ENCODE results near the gene AXDND1.

AXDND1 gene

DNA sequence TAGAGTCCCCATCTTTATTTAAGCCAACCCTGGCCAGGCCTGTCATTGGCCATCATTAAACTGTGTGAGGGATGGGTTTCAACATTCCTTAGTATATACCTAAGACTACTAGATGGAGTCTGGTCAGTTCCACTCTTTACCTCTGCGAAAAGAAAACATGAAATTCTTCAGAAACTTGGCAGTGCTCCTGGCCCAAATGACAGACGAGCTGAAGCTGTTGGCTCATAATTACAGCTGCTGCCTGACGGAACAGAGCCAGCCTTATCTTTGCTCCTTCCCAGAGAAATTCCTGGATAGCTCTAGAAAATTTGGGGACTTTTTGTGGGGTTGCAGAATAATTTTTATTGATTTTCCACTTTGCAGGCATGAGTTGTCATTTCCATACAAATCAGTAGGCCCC, 179.6 kb downstream of the AXDND1 start:
- TF ChIP-seq, protein P1, sequence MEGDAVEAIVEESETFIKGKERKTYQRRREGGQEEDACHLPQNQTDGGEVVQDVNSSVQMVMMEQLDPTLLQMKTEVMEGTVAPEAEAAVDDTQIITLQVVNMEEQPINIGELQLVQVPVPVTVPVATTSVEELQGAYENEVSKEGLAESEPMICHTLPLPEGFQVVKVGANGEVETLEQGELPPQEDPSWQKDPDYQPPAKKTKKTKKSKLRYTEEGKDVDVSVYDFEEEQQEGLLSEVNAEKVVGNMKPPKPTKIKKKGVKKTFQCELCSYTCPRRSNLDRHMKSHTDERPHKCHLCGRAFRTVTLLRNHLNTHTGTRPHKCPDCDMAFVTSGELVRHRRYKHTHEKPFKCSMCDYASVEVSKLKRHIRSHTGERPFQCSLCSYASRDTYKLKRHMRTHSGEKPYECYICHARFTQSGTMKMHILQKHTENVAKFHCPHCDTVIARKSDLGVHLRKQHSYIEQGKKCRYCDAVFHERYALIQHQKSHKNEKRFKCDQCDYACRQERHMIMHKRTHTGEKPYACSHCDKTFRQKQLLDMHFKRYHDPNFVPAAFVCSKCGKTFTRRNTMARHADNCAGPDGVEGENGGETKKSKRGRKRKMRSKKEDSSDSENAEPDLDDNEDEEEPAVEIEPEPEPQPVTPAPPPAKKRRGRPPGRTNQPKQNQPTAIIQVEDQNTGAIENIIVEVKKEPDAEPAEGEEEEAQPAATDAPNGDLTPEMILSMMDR (IDR thresholded peaks at IDR 0.05), result no peak
- Histone ChIP-seq H3K27me3 (no peaks in the 10 kb centered on the region), H3K4me1 (no peaks in the 10 kb centered on the region), H3K4me3 (no peak overlapping the region), H3K36me3 (no peaks in the 10 kb centered on the region), H3K27ac (no peak overlapping the region), H3K9me3 (peaks cover 0 to 3% (median 0%) of the 10 kb centered on the region in 3 donors)
- intact Hi-C loops (cut with DNase I; ENCODE audit: low total_unique reads), result no loop called here
- no peak for DNase-seq

DNA sequence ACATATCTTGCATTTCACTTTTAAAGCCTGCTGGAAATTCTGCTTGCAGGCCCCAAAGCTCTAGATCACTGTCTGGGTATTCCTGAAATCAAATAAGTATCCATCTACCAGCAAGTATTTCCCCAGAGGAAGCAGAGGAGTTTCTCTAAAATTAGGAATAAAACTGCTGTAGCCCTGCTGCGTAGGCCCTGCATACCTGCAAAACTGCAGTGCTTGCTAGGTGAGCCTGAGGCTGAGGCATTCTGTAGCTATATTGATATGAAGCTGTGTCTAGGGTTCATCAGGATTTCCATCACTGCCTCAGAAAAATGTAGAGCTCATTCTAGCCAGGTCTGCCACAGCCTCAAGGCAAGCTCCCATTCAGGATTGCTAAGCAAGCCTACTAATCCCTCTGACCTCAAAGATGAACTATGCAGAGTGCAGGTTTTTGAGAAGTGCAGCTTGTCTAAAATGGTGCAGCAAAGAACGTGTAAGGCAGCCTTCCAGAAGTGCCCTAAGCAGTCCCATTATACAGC, 181.3 kb downstream of the AXDND1 start:
- TF ChIP-seq, protein P1 (IDR thresholded peaks at IDR 0.05), result no peak
- intact Hi-C loops (cut with DNase I; ENCODE audit: low total_unique reads), result no loop called here
- no peaks in the 10 kb centered on the region for H3K36me3 ChIP-seq
- DNase-seq, result no peak
- no peaks in the 10 kb centered on the region for H3K9me3 ChIP-seq
- H3K27ac ChIP-seq, result no peak overlapping the region
- no peaks in the 10 kb centered on the region for H3K27me3 ChIP-seq
- H3K4me1 ChIP-seq, result no peaks in the 10 kb centered on the region
- no peak overlapping the region for H3K4me3 ChIP-seq

GRCh38 chr1:179548666-179549367, 183.0 kb downstream of the AXDND1 start:
- DNase-seq, result no peak
- Histone ChIP-seq H3K27ac (no peak overlapping the region), H3K9me3 (no peaks in the 10 kb centered on the region), H3K4me3 (no peak overlapping the region), H3K36me3 (no peaks in the 10 kb centered on the region), H3K27me3 (no peaks in the 10 kb centered on the region), H3K4me1 (no peaks in the 10 kb centered on the region)
- TF ChIP-seq, protein P1 (IDR thresholded peaks at IDR 0.05), result no peak
- intact Hi-C loops (cut with DNase I; ENCODE audit: low total_unique reads), result no loop called here

GRCh38 chr1:179549368-179549700, 183.6 kb downstream of the AXDND1 start:
- intact Hi-C loops (cut with DNase I; ENCODE audit: low total_unique reads), result no loop called here

DNA sequence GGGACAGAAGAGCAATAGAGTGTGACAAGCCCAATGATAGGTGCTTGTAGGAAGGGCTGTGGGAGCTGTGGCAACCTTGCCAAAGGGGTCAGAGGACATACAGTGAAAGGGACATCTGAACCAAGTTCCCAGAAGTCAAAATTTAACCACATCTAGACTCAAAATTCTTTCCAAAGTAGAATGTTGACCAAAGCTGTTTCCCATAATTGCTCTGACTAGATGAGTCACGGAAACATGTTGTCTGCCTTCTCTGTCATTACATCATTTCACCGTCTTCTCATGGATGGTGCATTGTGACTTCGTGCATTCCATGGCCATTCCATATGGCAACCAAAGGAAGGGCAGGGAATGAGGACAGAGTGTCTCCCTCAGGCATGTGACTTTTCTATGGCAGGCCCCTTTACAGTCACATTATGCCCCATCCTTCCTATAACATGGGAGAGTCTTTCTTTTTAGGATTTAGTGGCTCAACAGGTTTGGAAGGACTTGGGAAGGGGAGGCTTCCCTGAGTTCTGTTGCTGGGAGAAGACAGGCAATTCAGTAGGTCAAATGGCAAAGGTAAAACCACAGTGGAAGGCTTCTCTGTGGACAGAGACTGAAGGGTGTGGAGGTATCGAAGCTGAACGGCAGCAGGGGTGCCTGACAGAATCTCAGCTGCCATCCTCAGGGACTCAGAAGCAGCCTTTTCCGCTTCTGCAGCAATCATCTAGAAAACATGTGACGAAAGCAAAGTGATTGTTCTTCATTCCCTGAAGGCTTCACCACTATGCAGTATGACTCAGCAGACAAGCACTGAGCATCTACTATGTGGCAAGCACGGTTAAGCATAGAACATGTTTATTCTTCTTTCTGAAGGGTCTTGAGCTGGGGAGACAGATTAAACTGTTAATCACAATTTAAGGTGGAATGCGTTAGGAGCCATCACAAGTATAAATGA, 185.2 kb downstream of the AXDND1 start:
- TF ChIP-seq, protein P1 (IDR thresholded peaks at IDR 0.05), result no peak
- H3K36me3 ChIP-seq, result no peaks in the 10 kb centered on the region
- no peak overlapping the region for H3K27ac ChIP-seq
- H3K27me3 ChIP-seq, result no peaks in the 10 kb centered on the region
- DNase-seq, result no peak
- intact Hi-C loops (cut with DNase I; ENCODE audit: low total_unique reads), result no loop called here
- H3K4me1 ChIP-seq, result no peaks in the 10 kb centered on the region
- no peak overlapping the region for H3K4me3 ChIP-seq
- no peaks in the 10 kb centered on the region for H3K9me3 ChIP-seq

More at GRCh38 chr1:179549368-179549700, 183.6 kb downstream of the AXDND1 start:
- Histone ChIP-seq H3K27me3 (no peaks in the 10 kb centered on the region), H3K27ac (no peak overlapping the region), H3K36me3 (no peaks in the 10 kb centered on the region), H3K4me3 (no peak overlapping the region), H3K9me3 (no peaks in the 10 kb centered on the region), H3K4me1 (no peaks in the 10 kb centered on the region)
- DNase-seq, result no peak
- TF ChIP-seq, protein P1 (IDR thresholded peaks at IDR 0.05), result no peak

All from tibial artery (tissue), 4 donors.